GM18951 (cell line): Measurements from ENCODE around the gene NME5.
A peak's percentile ranks its signal among the peaks of the same experiment; 100 is the strongest.

Experiments used
- POLR2A ChIP-seq: IDR thresholded peaks from 4 replicates; pipeline ENCODE4 v1.6.1; 2011; ENCODE audit warnings: mild to moderate bottlenecking; ENCODE audit not compliant: insufficient read length, insufficient read depth; ENCODE audit errors: extremely low read depth
- in situ Hi-C: fragments of 300-500 bp; cut with MboI; formaldehyde crosslinking; loops from one replicate; pipeline ENCODE4 v1.12.0; 2022; ENCODE audit warnings: low sequenced_read_pairs, mixed read lengths, inconsistent platforms; ENCODE audit not compliant: unreplicated experiment

The NME5 gene

GRCh38 chr5:138138949-138139780 is at the start of gene NME5:
NME5 (minus strand) TSS chr5:138139428; CDS start chr5:138138780, 648 bp downstream.
- in situ Hi-C loops: loop anchor here (10.0 kb wide), 1 partner anchor 54 kb away; the partner anchor contains the start of gene WNT8A
- no peak for TF ChIP-seq POLR2A

DNA sequence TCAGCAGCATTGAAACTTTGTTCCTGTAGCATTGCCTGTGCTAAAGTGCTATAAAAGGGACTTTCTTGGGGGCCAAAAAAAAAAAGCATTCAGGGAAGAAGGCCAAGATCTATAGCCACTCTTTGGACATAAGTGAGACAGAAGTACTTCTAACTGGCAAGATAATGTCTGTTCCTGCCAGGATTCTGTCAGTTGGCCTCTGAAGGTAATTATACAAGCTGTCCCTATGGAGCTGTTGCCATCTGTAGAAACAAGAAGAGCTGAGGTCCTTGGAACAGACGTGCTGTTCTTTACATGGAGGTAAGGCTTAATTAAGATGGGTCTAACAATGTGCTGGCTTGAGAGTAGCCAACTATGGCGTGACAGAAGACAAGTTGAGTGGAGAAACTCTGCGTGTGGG is 49.4 kb upstream of the NME5 start:
- in situ Hi-C loops: no loop called here
- no peak for TF ChIP-seq POLR2A

GRCh38 chr5:138186002-138186447 is 46.8 kb upstream of the NME5 start:
- no peak for TF ChIP-seq POLR2A
- in situ Hi-C loops: no loop called here

GRCh38 chr5:138182808-138183207 is 43.6 kb upstream of the NME5 start:
- no peak for TF ChIP-seq POLR2A
- in situ Hi-C loops: no loop called here

- in situ Hi-C loops: no loop called here
Observed at GRCh38 chr5:138180841-138181240, 41.6 kb upstream of the NME5 start.

GRCh38 chr5:138180183-138180782 is 41.1 kb upstream of the NME5 start:
- no peak for TF ChIP-seq POLR2A
- in situ Hi-C loops: no loop called here

More at GRCh38 chr5:138180841-138181240, 41.6 kb upstream of the NME5 start:
- no peak for TF ChIP-seq POLR2A

- no peak for TF ChIP-seq POLR2A
- in situ Hi-C loops: no loop called here
Observed at GRCh38 chr5:138179277-138179857, 40.1 kb upstream of the NME5 start.

- TF ChIP-seq POLR2A: peak; percentile 79
- in situ Hi-C loops: no loop called here
Observed at GRCh38 chr5:138178516-138179276, 39.5 kb upstream of the NME5 start, which contains the start of the genes BRD8 and KIF20A. BRD8 (minus strand) TSS chr5:138178630; CDS start chr5:138178614, 16 bp downstream. KIF20A (plus strand) TSS chr5:138179112; CDS start chr5:138179681, 569 bp downstream.

- no peak for TF ChIP-seq POLR2A
- in situ Hi-C loops: no loop called here
Observed at GRCh38 chr5:138177941-138178515, 38.8 kb upstream of the NME5 start.

- no peak for TF ChIP-seq POLR2A
- in situ Hi-C loops: no loop called here
Observed at GRCh38 chr5:138170299-138170698, 31.1 kb upstream of the NME5 start.

DNA sequence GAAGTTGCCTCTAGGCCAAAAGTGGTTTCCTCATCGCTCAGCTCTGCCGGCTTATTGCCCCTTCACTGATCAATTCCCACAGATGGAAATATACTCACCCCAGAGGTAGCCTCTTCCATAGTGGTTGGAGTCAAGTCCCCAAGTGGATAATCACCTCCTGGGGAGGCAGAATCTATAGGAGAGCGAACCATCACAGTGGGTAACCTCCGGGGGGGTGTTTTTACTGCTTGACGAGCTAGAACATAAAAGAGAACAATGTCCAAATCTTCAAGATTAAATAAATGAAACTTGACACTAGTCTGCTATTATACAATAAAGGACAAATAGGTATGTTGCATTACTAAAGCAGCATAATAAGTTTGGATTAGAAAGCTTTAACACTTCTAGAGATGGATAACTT is 29.9 kb upstream of the NME5 start:
- in situ Hi-C loops: no loop called here
- no peak for TF ChIP-seq POLR2A

- in situ Hi-C loops: no loop called here
- no peak for TF ChIP-seq POLR2A
Observed at GRCh38 chr5:138163721-138164120, 24.5 kb upstream of the NME5 start.
